Activated CD8-positive, alpha-beta T cell treated with anti-CD3 and anti-CD28 coated beads, Interleukin-2, amount 10 ng/mL, durations not matched to agents 7 days and 5 days (primary cell): ENCODE measurements around the gene HOXD11. TPM values are rescaled to one million over a fixed set of nuclear protein-coding genes. Genes with fewer than 3 reads are reported as not detected.
A peak's percentile ranks its signal among the peaks of the same experiment; 100 is the strongest.

Source experiments
- ATAC-seq: fragments of 150-1000 bp; cut with Tn5 transposase; one replicate; pipeline ENCODE4 v1.10.0; 2021; ENCODE audit warnings: moderate library complexity
- CTCF ChIA-PET: fragments of 350-600 bp; sonication (Branson Sonifier 250); formaldehyde crosslinking; loops from one replicate; lab custom pipeline; 2021; ENCODE audit warnings: antibody characterized with exemption; lab: Charles Lee
- POLR2A ChIA-PET: fragments of 350-600 bp; sonication (Branson Sonifier 250); formaldehyde crosslinking; loops from one replicate; lab custom pipeline; 2021; ENCODE audit warnings: antibody characterized with exemption; lab: Charles Lee
- DNase-seq: peaks from one replicate; pipeline ENCODE4 v3.0.0-alpha.2; 2020
- H3K27ac Mint-ChIP-seq: one replicate; pipeline ENCODE4 v1.8.0; 2021; ENCODE audit warnings: mild to moderate bottlenecking, mixed read lengths
- H3K27me3 Mint-ChIP-seq: one replicate; pipeline ENCODE4 v1.8.0; 2021; ENCODE audit warnings: low read depth, mixed read lengths
- H3K36me3 Mint-ChIP-seq: one replicate; pipeline ENCODE4 v1.8.0; 2021; ENCODE audit warnings: low read depth, mixed read lengths
- H3K4me1 Mint-ChIP-seq: one replicate; pipeline ENCODE4 v1.8.0; 2021; ENCODE audit warnings: low read depth, mixed read lengths
- H3K4me3 Mint-ChIP-seq: one replicate; pipeline ENCODE4 v1.8.0; 2021; ENCODE audit warnings: mild to moderate bottlenecking, mixed read lengths
- H3K9me3 Mint-ChIP-seq: one replicate; pipeline ENCODE4 v1.8.0; 2022; ENCODE audit warnings: mixed read lengths; ENCODE audit not compliant: insufficient read depth
- total RNA-seq, 2 experiments: library from RNA; stranded (reverse); gene quantifications; one replicate each; pipeline ENCODE4 v1.2.3, GENCODE V29; 2021

Gene HOXD11
- total RNA-seq, 2 experiments from 2014 or later = not detected

GRCh38 chr2:176096986-176097819 lies 9.9 kb upstream of the HOXD11 start:
- Mint-ChIP-seq H3K36me3 (peaks cover 1% of the 10 kb centered on the region), H3K27ac (no peak overlapping the region)

DNA sequence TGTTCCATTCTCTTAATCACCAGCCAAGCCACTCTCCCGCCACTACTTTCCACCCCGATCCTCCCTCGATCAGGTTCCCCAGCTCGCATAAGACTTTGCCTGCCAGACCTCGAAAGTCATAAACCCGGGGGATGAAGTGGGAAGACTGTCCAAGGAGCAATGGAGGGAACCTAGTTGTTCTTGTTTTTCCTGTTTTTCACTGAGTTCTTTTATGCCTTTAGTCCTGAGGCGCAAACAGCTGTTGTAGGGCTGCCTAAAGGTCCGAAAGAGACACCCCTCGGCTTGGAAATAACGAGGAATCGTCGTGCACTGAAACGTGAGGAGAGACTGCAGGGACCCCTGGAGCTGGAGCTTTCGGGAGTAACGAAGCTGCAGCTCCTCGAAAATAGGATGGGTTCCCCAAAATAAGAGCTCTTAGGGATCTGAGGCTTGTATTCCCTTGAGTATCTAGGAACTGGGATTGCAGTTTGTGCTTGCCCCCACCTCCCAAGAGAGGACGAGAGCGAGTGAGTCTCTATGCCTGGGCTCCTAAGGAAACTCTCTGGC lies 9.2 kb upstream of the HOXD11 start:
- peaks cover 1% of the 10 kb centered on the region for H3K36me3 Mint-ChIP-seq
- H3K4me3 Mint-ChIP-seq = no peak overlapping the region
- DNase-seq (no peak), ATAC-seq (no peak)
- ChIA-PET POLR2A (interaction anchor here (0.7 kb wide), 1 partner anchor 50 kb away, joined by 3 read pairs; no protein-coding TSS in a partner anchor), CTCF (interaction anchor here (0.6 to 5.6 kb wide), 18 partner anchors 10 to 847 kb away, joined by 3 to 80 read pairs (median 4); no protein-coding TSS in a partner anchor)
- H3K4me1 Mint-ChIP-seq = peaks cover 14% of the 10 kb centered on the region
- H3K9me3 Mint-ChIP-seq = no peaks in the 10 kb centered on the region
- H3K27ac Mint-ChIP-seq = no peak overlapping the region
- H3K27me3 Mint-ChIP-seq = peaks cover 87% of the 10 kb centered on the region

More at GRCh38 chr2:176096986-176097819, 9.9 kb upstream of the HOXD11 start:
- peaks cover 14% of the 10 kb centered on the region for H3K4me1 Mint-ChIP-seq
- peak; percentile 68 for DNase-seq
- ATAC-seq = peak; percentile 79
- ChIA-PET POLR2A (interaction anchor here (0.7 kb wide), 1 partner anchor 50 kb away, joined by 3 read pairs; no protein-coding TSS in a partner anchor), CTCF (interaction anchor here (0.6 to 5.6 kb wide), 19 partner anchors 9 to 894 kb away, joined by 3 to 80 read pairs (median 4); no protein-coding TSS in a partner anchor)
- H3K27me3 Mint-ChIP-seq = peaks cover 81% of the 10 kb centered on the region
- H3K9me3 Mint-ChIP-seq = no peaks in the 10 kb centered on the region
- peak overlapping the region; percentile 52 for H3K4me3 Mint-ChIP-seq

GRCh38 chr2:176098366-176099158 lies 8.5 kb upstream of the HOXD11 start:
- DNase-seq (no peak), ATAC-seq (no peak)
- ChIA-PET CTCF (interaction anchor here (0.7 to 5.6 kb wide), 12 partner anchors 10 to 847 kb away, joined by 3 to 80 read pairs (median 4); no protein-coding TSS in a partner anchor), POLR2A (no interaction called here)
- peaks cover 84% of the 10 kb centered on the region for H3K27me3 Mint-ChIP-seq
- no peaks in the 10 kb centered on the region for H3K9me3 Mint-ChIP-seq
- no peak overlapping the region for H3K27ac Mint-ChIP-seq
- H3K4me3 Mint-ChIP-seq = no peak overlapping the region
- peaks cover 12% of the 10 kb centered on the region for H3K4me1 Mint-ChIP-seq
- H3K36me3 Mint-ChIP-seq = peaks cover 1% of the 10 kb centered on the region

DNA sequence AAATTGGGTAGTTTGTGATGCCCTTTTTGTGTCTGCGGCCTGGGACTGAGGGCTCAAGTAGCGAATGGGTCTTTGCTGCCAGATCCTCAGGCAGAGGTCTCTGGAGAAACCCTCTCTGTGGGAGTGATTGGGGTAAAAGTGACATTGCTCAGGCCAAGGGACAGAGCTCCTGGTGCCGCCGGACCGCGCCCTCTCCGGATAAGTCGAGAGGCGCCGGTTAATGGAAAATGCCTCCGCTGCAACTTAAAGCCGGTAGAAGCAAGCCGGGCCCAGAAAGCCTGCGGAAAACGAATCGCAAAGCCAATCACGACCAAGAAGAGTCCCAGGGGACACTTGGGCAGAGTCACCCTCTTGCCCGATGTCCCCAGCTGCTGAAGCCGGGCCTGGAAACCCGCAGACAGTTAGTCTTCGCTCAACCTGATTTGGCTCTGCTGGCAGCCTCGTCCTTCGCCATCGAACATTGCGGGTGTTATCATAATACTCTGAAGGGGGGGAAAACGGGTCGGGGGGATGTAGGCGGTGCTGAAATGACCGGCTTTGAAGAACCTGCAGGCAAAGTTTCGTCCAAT lies 7.8 kb upstream of the HOXD11 start:
- H3K27ac Mint-ChIP-seq = no peak overlapping the region
- ATAC-seq = no peak

DNA sequence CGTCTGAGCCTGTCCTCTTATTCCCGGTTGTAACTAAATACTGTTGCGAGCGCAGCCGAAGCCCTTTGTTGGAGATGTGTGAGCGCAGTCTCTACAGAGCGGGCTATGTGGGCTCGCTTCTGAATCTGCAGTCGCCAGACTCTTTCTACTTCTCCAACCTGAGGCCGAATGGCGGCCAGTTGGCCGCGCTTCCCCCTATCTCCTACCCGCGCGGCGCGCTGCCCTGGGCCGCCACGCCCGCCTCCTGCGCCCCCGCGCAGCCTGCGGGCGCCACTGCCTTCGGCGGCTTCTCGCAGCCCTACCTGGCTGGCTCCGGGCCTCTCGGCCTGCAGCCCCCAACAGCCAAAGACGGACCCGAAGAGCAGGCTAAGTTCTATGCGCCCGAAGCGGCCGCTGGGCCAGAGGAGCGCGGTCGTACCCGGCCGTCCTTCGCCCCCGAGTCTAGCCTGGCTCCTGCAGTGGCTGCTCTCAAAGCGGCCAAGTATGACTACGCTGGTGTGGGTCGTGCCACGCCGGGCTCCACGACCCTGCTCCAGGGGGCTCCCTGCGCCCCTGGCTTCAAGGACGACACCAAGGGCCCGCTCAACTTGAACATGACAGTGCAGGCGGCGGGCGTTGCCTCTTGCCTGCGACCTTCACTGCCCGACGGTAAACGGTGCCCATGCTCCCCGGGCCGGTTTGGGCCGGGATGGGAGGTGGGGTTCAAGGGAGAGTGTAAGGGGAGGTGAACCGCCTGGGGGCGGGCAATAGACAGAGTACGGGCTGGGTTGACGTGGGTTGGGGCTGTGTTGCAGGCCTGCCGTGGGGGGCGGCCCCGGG lies 7.1 kb upstream of the HOXD11 start, which contains the start of gene HOXD12:
HOXD12 (plus strand) TSS at position 68 of the 819 bp plus-strand sequence; CDS start at position 75, 7 bp downstream.
- CTCF ChIA-PET = no interaction called here
- Mint-ChIP-seq H3K9me3 (no peaks in the 10 kb centered on the region), H3K4me1 (peaks cover 12% of the 10 kb centered on the region), H3K27ac (no peak within 1 kb of the TSS), H3K36me3 (peaks cover 1% of the 10 kb centered on the region), H3K27me3 (peaks cover 85% of the 10 kb centered on the region), H3K4me3 (no peak within 1 kb of the TSS)
- DNase-seq = no peak
- POLR2A ChIA-PET = no interaction called here
- ATAC-seq = no peak

More for the DNA sequence above, 7.8 kb upstream of the HOXD11 start:
- POLR2A ChIA-PET = no interaction called here
- DNase-seq = no peak
- Mint-ChIP-seq H3K9me3 (no peaks in the 10 kb centered on the region), H3K27me3 (peaks cover 84% of the 10 kb centered on the region), H3K36me3 (peaks cover 1% of the 10 kb centered on the region), H3K4me3 (no peak overlapping the region), H3K4me1 (peaks cover 12% of the 10 kb centered on the region)
- CTCF ChIA-PET = interaction anchor here (0.7 to 5.6 kb wide), 2 partner anchors 11 to 410 kb away, joined by 3 to 80 read pairs; no protein-coding TSS in a partner anchor

DNA sequence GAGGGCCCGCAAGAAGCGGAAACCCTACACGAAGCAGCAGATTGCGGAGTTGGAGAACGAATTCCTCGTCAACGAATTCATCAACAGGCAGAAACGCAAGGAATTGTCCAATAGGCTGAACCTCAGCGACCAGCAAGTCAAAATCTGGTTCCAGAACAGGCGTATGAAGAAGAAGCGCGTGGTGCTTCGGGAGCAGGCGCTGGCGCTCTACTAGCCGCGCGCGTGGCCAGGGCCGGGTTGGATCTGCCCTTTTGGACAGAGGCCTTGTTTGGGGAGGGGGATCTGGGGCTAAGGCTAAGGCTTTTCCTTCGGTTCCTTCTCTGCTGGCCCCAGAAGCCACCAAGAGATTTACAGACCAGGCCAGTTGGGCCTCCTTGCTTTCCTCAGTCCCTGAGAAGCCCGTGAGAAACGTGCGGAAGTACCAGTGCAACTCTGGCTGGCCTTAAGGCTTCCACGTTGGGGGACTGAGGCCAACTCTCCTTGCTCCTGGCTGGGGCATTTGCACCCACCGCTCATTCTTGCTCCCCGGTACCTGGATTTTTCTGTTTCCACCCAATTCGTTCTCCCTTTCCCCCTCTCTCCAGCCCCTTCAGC lies 6.4 kb upstream of the HOXD11 start:
- H3K4me3 Mint-ChIP-seq = no peak overlapping the region
- H3K9me3 Mint-ChIP-seq = no peaks in the 10 kb centered on the region
- H3K36me3 Mint-ChIP-seq = peaks cover 1% of the 10 kb centered on the region
- no peak overlapping the region for H3K27ac Mint-ChIP-seq
- ATAC-seq (no peak), DNase-seq (no peak)
- peaks cover 12% of the 10 kb centered on the region for H3K4me1 Mint-ChIP-seq
- H3K27me3 Mint-ChIP-seq = peaks cover 85% of the 10 kb centered on the region
- CTCF ChIA-PET = no interaction called here
- POLR2A ChIA-PET = no interaction called here

- ChIA-PET CTCF (no interaction called here), POLR2A (no interaction called here)
- peaks cover 88% of the 10 kb centered on the region for H3K27me3 Mint-ChIP-seq
- ATAC-seq (no peak), DNase-seq (no peak)
- H3K36me3 Mint-ChIP-seq = peaks cover 4% of the 10 kb centered on the region
- peaks cover 12% of the 10 kb centered on the region for H3K4me1 Mint-ChIP-seq
- H3K27ac Mint-ChIP-seq = no peak overlapping the region
- no peak overlapping the region for H3K4me3 Mint-ChIP-seq
- no peaks in the 10 kb centered on the region for H3K9me3 Mint-ChIP-seq
These were observed 5.8 kb upstream of the HOXD11 start for GRCh38 chr2:176101216-176101830.

DNA sequence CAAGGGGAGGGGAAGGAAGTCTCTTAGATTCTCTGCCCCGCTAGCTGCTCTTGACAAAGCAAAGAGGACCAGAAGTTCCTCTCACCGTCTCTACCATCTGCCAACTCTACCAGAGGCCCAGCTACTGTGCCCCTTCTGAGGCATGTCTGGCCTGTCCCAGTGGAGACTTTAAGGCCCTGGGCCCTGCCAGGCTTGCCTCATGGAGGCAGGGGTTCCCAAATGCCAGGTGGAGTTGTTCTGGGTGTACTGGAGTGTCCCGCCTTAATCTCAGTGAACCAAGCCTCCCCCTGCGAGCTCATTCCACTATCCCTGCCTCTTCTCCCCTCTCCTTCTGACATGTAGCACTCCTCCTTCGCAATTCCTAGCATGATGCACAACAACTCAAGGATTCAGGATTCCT lies 5.2 kb upstream of the HOXD11 start:
- peaks cover 8% of the 10 kb centered on the region for H3K4me1 Mint-ChIP-seq
- no peaks in the 10 kb centered on the region for H3K9me3 Mint-ChIP-seq
- no peak overlapping the region for H3K4me3 Mint-ChIP-seq
- ChIA-PET POLR2A (no interaction called here), CTCF (interaction anchor here (1.0 to 1.1 kb wide), 3 partner anchors 9 to 25 kb away, joined by 4 read pairs; no protein-coding TSS in a partner anchor)
- no peak overlapping the region for H3K27ac Mint-ChIP-seq
- peaks cover 85% of the 10 kb centered on the region for H3K27me3 Mint-ChIP-seq
- H3K36me3 Mint-ChIP-seq = peaks cover 6% of the 10 kb centered on the region
- no peak for DNase-seq
- no peak for ATAC-seq

DNA sequence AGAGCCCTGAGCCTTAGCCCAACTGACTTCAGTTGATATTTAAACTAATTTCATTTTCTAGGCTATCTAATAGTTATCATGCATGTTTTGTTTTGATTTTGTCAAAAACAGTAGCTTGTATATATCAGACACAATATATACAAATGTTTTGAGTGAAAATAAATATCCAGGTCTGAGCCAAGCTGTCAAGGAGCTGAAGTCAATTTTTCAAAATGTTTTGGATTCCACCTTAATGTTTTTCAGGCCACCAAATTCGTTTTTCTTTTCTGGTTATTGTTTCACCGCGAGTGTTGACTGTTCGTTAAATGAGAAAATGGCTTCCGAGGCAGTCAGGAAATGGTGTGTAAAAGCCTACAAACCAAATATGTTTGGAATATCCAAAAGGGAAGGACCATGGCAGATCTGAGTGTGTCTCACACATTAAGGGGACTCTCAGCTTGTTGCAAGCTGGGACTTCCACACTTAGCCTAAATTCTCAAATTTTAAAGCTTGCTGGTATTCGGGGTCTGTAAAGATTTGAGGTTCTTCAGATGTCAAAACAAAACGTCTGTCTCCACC lies 4.7 kb upstream of the HOXD11 start:
- POLR2A ChIA-PET = no interaction called here
- CTCF ChIA-PET = interaction anchor here (1.0 to 1.1 kb wide), 4 partner anchors 8 to 64 kb away, joined by 3 to 4 read pairs (median 4); no protein-coding TSS in a partner anchor
- DNase-seq (no peak), ATAC-seq (no peak)
- no peak overlapping the region for H3K27ac Mint-ChIP-seq
- no peaks in the 10 kb centered on the region for H3K9me3 Mint-ChIP-seq
- no peak overlapping the region for H3K4me3 Mint-ChIP-seq
- H3K4me1 Mint-ChIP-seq = peaks cover 5% of the 10 kb centered on the region
- peaks cover 85% of the 10 kb centered on the region for H3K27me3 Mint-ChIP-seq
- peaks cover 6% of the 10 kb centered on the region for H3K36me3 Mint-ChIP-seq

DNA sequence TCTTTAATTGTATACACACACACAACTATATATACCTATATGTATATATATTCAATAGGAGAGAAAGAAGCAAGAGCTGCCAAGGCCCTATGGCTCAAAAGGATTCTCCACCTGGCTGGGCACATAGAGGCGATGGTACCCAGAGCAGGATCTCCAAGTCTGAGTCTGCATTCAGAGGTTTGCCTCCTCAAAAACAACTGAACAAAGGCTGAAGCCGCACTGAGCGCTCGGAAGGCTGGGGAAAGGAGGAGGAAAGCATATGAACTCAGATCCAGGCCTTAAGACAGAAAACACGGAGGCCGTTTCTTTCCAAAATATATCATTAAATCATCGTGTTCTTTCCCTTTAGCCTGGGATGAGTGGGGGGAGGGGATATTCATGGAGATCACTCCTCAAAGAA lies 3.9 kb upstream of the HOXD11 start:
- H3K36me3 Mint-ChIP-seq = peaks cover 6% of the 10 kb centered on the region
- H3K27me3 Mint-ChIP-seq = peaks cover 79% of the 10 kb centered on the region
- H3K27ac Mint-ChIP-seq = no peak overlapping the region
- no peak for ATAC-seq
- H3K4me3 Mint-ChIP-seq = no peak overlapping the region
- DNase-seq = no peak
- no peaks in the 10 kb centered on the region for H3K9me3 Mint-ChIP-seq
- ChIA-PET CTCF (interaction anchor here (1.1 kb wide), 1 partner anchor 63 kb away, joined by 3 read pairs; no protein-coding TSS in a partner anchor), POLR2A (no interaction called here)
- H3K4me1 Mint-ChIP-seq = peaks cover 5% of the 10 kb centered on the region
